GM12878 (cell line): ENCODE measurements around the gene AAMP. TPM values are rescaled to one million over a fixed set of nuclear protein-coding genes. Genes with fewer than 3 reads are reported as not detected.

Source experiments
- CBFB ChIP-seq: IDR thresholded peaks from 2 replicates; pipeline ENCODE4 v1.6.1; 2016; ENCODE audit warnings: antibody characterized with exemption, low read depth
- CREB1 ChIP-seq: IDR thresholded peaks from 2 replicates; pipeline ENCODE4 v1.6.1; 2012; ENCODE audit warnings: low read depth, mild to moderate bottlenecking, inconsistent platforms
- DPF2 ChIP-seq: fragments of 450-650 bp; IDR thresholded peaks from 2 replicates; pipeline ENCODE4 v1.6.1; 2017; ENCODE audit warnings: mild to moderate bottlenecking
- E4F1 ChIP-seq: fragments of 450-650 bp; IDR thresholded peaks from 2 replicates; pipeline ENCODE4 v1.6.1; 2018; ENCODE audit warnings: borderline replicate concordance, mild to moderate bottlenecking; ENCODE audit not compliant: partially characterized antibody
- HDGF ChIP-seq: fragments of 450-650 bp; IDR thresholded peaks from 2 replicates; pipeline ENCODE4 v1.6.1; 2016; ENCODE audit warnings: antibody characterized with exemption
- HSF1 ChIP-seq: fragments of 150-350 bp; IDR thresholded peaks from 2 replicates; pipeline ENCODE4 v1.6.1; 2014; ENCODE audit warnings: mild to moderate bottlenecking, low read depth, low read length
- KAT2A ChIP-seq: conservative IDR thresholded peaks from 2 replicates; pipeline ENCODE4 v1.6.1; 2011; ENCODE audit warnings: low read depth, low read length; ENCODE audit not compliant: control insufficient read depth
- KLF5 ChIP-seq: fragments of 450-650 bp; IDR thresholded peaks from 2 replicates; pipeline ENCODE4 v1.6.1; 2014; ENCODE audit warnings: mild to moderate bottlenecking; ENCODE audit not compliant: partially characterized antibody
- MTA2 ChIP-seq: fragments of 450-650 bp; IDR thresholded peaks from 2 replicates; pipeline ENCODE4 v1.6.1; 2016; ENCODE audit warnings: low read depth, mild to moderate bottlenecking, moderate library complexity
- MYC ChIP-seq: IDR thresholded peaks from 2 replicates; pipeline ENCODE4 v1.6.1; 2011; ENCODE audit warnings: mild to moderate bottlenecking, low read length, moderate library complexity, inconsistent platforms; ENCODE audit not compliant: insufficient read depth, insufficient replicate concordance, insufficient read length, severe bottlenecking
- NR2C1 ChIP-seq: fragments of 450-650 bp; IDR thresholded peaks from 2 replicates; pipeline ENCODE4 v1.6.1; 2017; ENCODE audit warnings: antibody characterized with exemption, mild to moderate bottlenecking, moderate library complexity
- POLR2AphosphoS5 ChIP-seq: IDR thresholded peaks from 2 replicates; pipeline ENCODE4 v1.6.1; 2011; ENCODE audit warnings: mild to moderate bottlenecking, low read length, inconsistent platforms
- POU2F2 ChIP-seq: IDR thresholded peaks from 3 replicates; pipeline ENCODE4 v1.6.1; 2011; ENCODE audit warnings: low read depth, mild to moderate bottlenecking, low read length, borderline replicate concordance
- SMAD1 ChIP-seq: fragments of 450-650 bp; IDR thresholded peaks from 2 replicates; pipeline ENCODE4 v1.6.1; 2018; ENCODE audit warnings: mild to moderate bottlenecking, low read depth; ENCODE audit not compliant: partially characterized antibody
- SRF ChIP-seq, 2 experiments: IDR thresholded peaks; 2 replicates each; pipeline ENCODE4 v1.6.1; 2011; ENCODE audit warnings: low read depth in 2 of 2, low read length in 2 of 2, mild to moderate bottlenecking in 1 of 2, moderate library complexity in 1 of 2
- SUPT20H ChIP-seq: IDR thresholded peaks from 2 replicates; pipeline ENCODE4 v1.6.1; 2011; ENCODE audit warnings: low read depth, mild to moderate bottlenecking, low read length, moderate library complexity, borderline replicate concordance; ENCODE audit not compliant: control insufficient read depth
- TCF3 ChIP-seq: IDR thresholded peaks from 2 replicates; pipeline ENCODE4 v1.6.1; 2012; ENCODE audit warnings: low read depth, mild to moderate bottlenecking, low read length, borderline replicate concordance; ENCODE audit not compliant: insufficient read depth
- polyA plus RNA-seq, 11 experiments: library from polyadenylated mRNA; depleted of rRNA in 4 of 11; unstranded in 6 of 11; stranded (reverse) in 5 of 11; fragments of >200 nt; fragmentation: Nextera tagmentation in 4 of 11; fragmentation: Illumina TruSeq in 1 of 11; extraction: Ambion mirVana in 4 of 11; extraction: Trizol in 1 of 11; gene quantifications; 1 replicate in 1 of 11; 2 replicates in 10 of 11; pipeline versions ENCODE4 v1.2.1 to v1.2.3, GENCODE V29; 2011 to 2016; ENCODE audit warnings: inconsistent platforms in 2 of 11, missing spikeins in 2 of 11, low read depth in 1 of 11
- total RNA-seq, 4 experiments: library from RNA; depleted of rRNA in 3 of 4; stranded (reverse); fragments of >200 nt in 3 of 4; fragmentation: Illumina TruSeq in 1 of 4; extraction: Trizol in 1 of 4; gene quantifications; 2 replicates each; pipeline versions ENCODE4 v1.2.1 to v1.2.3, GENCODE V29; 2013 to 2021
- TF ChIP-seq, protein P1 (sequence below): IDR thresholded peaks from 2 replicates; pipeline ENCODE4 v1.6.1; 2012; ENCODE audit warnings: low read depth, low read length, improper control_type of control experiment
- TF ChIP-seq, protein P2 (sequence below): fragments of 450-650 bp; IDR thresholded peaks from 2 replicates; pipeline ENCODE4 v1.6.1; 2016; ENCODE audit warnings: mild to moderate bottlenecking
- TF ChIP-seq, protein P3 (sequence below): IDR thresholded peaks from 2 replicates; pipeline ENCODE4 v1.6.1; 2011; ENCODE audit warnings: borderline replicate concordance, low read depth, mild to moderate bottlenecking, moderate library complexity, mixed read lengths, low read length; ENCODE audit not compliant: insufficient read depth; ENCODE audit errors: extremely low read length
- TF ChIP-seq, protein P4 (sequence below): IDR thresholded peaks from 2 replicates; pipeline ENCODE4 v1.6.1; 2011; ENCODE audit warnings: low read depth, mild to moderate bottlenecking, low read length, moderate library complexity, borderline replicate concordance; ENCODE audit errors: extremely low read depth

Gene AAMP
- total and polyA plus RNA-seq, 10 of the 15 experiments (the other 5 are each of a cell fraction or from before 2014, with no cell fraction given), result 4.4 to 140 (median 81.9) TPM

DNA sequence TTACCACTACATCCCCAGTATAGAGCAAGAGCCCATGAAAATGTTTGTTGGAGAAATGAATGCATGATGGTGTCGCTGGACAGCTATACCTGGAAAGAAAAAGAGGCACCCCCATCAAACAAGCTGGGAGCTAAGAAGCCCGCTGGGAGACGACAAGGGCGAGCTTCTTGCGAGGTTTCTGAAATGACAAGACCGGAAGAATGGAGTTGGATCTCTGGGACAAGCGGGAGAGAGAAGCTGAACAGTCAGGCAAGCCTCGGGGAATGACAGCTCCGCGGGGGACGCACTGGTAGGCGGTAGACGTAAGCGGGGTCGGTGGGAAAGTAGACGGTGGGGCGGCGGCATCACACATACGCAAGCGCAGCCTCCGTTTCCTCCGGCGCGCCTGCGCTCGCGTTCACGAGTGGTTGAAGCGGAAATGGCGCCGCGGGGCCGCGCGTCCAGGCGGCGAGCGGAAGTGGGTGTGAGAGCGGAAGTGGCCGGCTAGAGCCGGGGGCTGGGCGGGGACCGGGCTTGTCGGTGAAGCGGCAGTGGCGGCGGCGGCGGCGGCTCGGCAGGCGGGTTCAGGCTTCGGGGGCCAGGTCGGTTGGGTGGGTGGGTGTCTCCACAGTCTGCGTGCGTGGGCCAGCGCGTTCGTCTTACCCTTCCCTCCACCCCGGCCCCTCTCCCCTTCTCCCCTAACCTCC lies 53.1 kb downstream of the AAMP start, which contains the start of gene ARPC2 (continued):
- TF ChIP-seq SMAD1, result peak; percentile 71
- TF ChIP-seq, protein P1, sequence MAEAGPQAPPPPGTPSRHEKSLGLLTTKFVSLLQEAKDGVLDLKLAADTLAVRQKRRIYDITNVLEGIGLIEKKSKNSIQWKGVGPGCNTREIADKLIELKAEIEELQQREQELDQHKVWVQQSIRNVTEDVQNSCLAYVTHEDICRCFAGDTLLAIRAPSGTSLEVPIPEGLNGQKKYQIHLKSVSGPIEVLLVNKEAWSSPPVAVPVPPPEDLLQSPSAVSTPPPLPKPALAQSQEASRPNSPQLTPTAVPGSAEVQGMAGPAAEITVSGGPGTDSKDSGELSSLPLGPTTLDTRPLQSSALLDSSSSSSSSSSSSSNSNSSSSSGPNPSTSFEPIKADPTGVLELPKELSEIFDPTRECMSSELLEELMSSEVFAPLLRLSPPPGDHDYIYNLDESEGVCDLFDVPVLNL, result no peak
- no peak for TF ChIP-seq CBFB
- TF ChIP-seq MTA2, result peak; percentile 46; the same call in 1 of the 2 replicates
- no peak for TF ChIP-seq KAT2A
- TF ChIP-seq, protein P2, sequence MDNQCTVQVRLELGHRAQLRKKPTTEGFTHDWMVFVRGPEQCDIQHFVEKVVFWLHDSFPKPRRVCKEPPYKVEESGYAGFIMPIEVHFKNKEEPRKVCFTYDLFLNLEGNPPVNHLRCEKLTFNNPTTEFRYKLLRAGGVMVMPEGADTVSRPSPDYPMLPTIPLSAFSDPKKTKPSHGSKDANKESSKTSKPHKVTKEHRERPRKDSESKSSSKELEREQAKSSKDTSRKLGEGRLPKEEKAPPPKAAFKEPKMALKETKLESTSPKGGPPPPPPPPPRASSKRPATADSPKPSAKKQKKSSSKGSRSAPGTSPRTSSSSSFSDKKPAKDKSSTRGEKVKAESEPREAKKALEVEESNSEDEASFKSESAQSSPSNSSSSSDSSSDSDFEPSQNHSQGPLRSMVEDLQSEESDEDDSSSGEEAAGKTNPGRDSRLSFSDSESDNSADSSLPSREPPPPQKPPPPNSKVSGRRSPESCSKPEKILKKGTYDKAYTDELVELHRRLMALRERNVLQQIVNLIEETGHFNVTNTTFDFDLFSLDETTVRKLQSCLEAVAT, result peak; percentile 40; the same call in 1 of the 2 replicates
- peak; percentile 66; the same call in 1 of the 2 replicates for TF ChIP-seq POLR2AphosphoS5
- TF ChIP-seq POU2F2, result peak; percentile 55; the same call in 1 of the 3 replicates
- TF ChIP-seq NR2C1, result no peak
- TF ChIP-seq, protein P3, sequence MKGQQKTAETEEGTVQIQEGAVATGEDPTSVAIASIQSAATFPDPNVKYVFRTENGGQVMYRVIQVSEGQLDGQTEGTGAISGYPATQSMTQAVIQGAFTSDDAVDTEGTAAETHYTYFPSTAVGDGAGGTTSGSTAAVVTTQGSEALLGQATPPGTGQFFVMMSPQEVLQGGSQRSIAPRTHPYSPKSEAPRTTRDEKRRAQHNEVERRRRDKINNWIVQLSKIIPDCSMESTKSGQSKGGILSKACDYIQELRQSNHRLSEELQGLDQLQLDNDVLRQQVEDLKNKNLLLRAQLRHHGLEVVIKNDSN, result no peak
- TF ChIP-seq DPF2, result 0 out of 2 replicates have a peak, but pooled peaks have one; percentile 56
- peak; percentile 55; the same call in 1 of the 2 replicates for TF ChIP-seq TCF3
- peak; percentile 66; the same call in 1 of the 2 replicates for TF ChIP-seq HDGF
- TF ChIP-seq, protein P4, sequence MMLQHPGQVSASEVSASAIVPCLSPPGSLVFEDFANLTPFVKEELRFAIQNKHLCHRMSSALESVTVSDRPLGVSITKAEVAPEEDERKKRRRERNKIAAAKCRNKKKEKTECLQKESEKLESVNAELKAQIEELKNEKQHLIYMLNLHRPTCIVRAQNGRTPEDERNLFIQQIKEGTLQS, result no peak
- no peak for TF ChIP-seq SRF (IDR thresholded peaks at IDR 0.05; ENCODE audit: low read depth in 2 of 2, low read length in 2 of 2)
- no peak for TF ChIP-seq HSF1
- peak; percentile 82 for TF ChIP-seq E4F1
- TF ChIP-seq CREB1, result peak; percentile 77; the same call in 1 of the 2 replicates
- peak; percentile 20 for TF ChIP-seq KLF5
- TF ChIP-seq SUPT20H, result no peak
- no peak for TF ChIP-seq MYC
